Neuron (in vitro differentiated cells): ENCODE data around the gene MRPL22.
"Not testable (repeated sequence)": the region's sequence is repeated elsewhere in the genome, so short reads cannot be mapped to it uniquely, and the experiment has no call there.

Source experiments
- H2AFZ ChIP-seq: one replicate; pipeline ENCODE4 v1.6.1; 2013; ENCODE audit warnings: low read depth, mild to moderate bottlenecking, inconsistent platforms, low read length, moderate library complexity
- H3K27me3 ChIP-seq: one replicate; pipeline ENCODE4 v1.6.1; 2013; ENCODE audit warnings: low read length; ENCODE audit not compliant: insufficient read depth
- H3K36me3 ChIP-seq: one replicate; pipeline ENCODE4 v1.6.1; 2013; ENCODE audit warnings: low read length; ENCODE audit not compliant: insufficient read depth
- H3K4me1 ChIP-seq: one replicate; pipeline ENCODE4 v1.6.1; 2013; ENCODE audit warnings: low read length; ENCODE audit not compliant: insufficient read depth
- H3K4me3 ChIP-seq: 2 replicates; pipeline ENCODE4 v1.5.1; 2013; ENCODE audit warnings: mild to moderate bottlenecking, low read length, moderate library complexity
- H3K9me3 ChIP-seq: one replicate; pipeline ENCODE4 v1.6.1; 2013; ENCODE audit warnings: low read length

MRPL22 gene

GRCh38 chr5:154940772-154941620, at the start of gene MRPL22:
MRPL22 (plus strand) TSS chr5:154941073; CDS start chr5:154941111, 38 bp downstream.
- H2AFZ ChIP-seq, result peak within 1 kb of the TSS; percentile 82
- H3K4me1 ChIP-seq, result peaks cover 26% of the 10 kb centered on the region
- H3K9me3 ChIP-seq, result no peaks in the 10 kb centered on the region
- H3K27me3 ChIP-seq, result no peaks in the 10 kb centered on the region
- no peaks in the 10 kb centered on the region for H3K36me3 ChIP-seq
- H3K4me3 ChIP-seq, result peak within 1 kb of the TSS; percentile 90

GRCh38 chr5:154892369-154892771, 48.5 kb upstream of the MRPL22 start:
- Histone ChIP-seq H3K4me1 (no peaks in the 10 kb centered on the region), H2AFZ (no peak overlapping the region), H3K9me3 (peaks cover 3% of the 10 kb centered on the region), H3K27me3 (no peaks in the 10 kb centered on the region), H3K36me3 (peaks cover 84% of the 10 kb centered on the region), H3K4me3 (no peak overlapping the region)

GRCh38 chr5:154893381-154893780, 47.5 kb upstream of the MRPL22 start:
- Histone ChIP-seq H3K27me3 (no peaks in the 10 kb centered on the region), H3K4me3 (no peak overlapping the region), H3K36me3 (peaks cover 84% of the 10 kb centered on the region), H3K9me3 (peaks cover 3% of the 10 kb centered on the region), H2AFZ (no peak overlapping the region), H3K4me1 (no peaks in the 10 kb centered on the region)

- H3K36me3 ChIP-seq, result peaks cover 85% of the 10 kb centered on the region
- H3K4me3 ChIP-seq, result no peak overlapping the region
- H3K27me3 ChIP-seq, result no peaks in the 10 kb centered on the region
- peaks cover 3% of the 10 kb centered on the region for H3K9me3 ChIP-seq
- H3K4me1 ChIP-seq, result no peaks in the 10 kb centered on the region
- no peak overlapping the region for H2AFZ ChIP-seq
These were observed 45.0 kb upstream of the MRPL22 start for GRCh38 chr5:154895606-154896561.

GRCh38 chr5:154896562-154897165, 44.2 kb upstream of the MRPL22 start:
- peaks cover 3% of the 10 kb centered on the region for H3K9me3 ChIP-seq
- no peaks in the 10 kb centered on the region for H3K4me1 ChIP-seq
- no peak overlapping the region for H3K4me3 ChIP-seq
- no peak overlapping the region for H2AFZ ChIP-seq
- peaks cover 85% of the 10 kb centered on the region for H3K36me3 ChIP-seq
- no peaks in the 10 kb centered on the region for H3K27me3 ChIP-seq

GRCh38 chr5:154898210-154898609, 42.7 kb upstream of the MRPL22 start:
- Histone ChIP-seq H3K9me3 (no peaks in the 10 kb centered on the region), H3K27me3 (no peaks in the 10 kb centered on the region), H3K36me3 (peaks cover 88% of the 10 kb centered on the region), H2AFZ (no peak overlapping the region), H3K4me3 (no peak overlapping the region), H3K4me1 (no peaks in the 10 kb centered on the region)

- Histone ChIP-seq H3K9me3 (no peaks in the 10 kb centered on the region), H3K4me1 (no peaks in the 10 kb centered on the region), H3K27me3 (no peaks in the 10 kb centered on the region), H2AFZ (no peak overlapping the region), H3K36me3 (peaks cover 89% of the 10 kb centered on the region), H3K4me3 (no peak overlapping the region)
These were observed 41.6 kb upstream of the MRPL22 start for GRCh38 chr5:154899151-154899816.

- H3K9me3 ChIP-seq, result no peaks in the 10 kb centered on the region
- H3K36me3 ChIP-seq, result peaks cover 92% of the 10 kb centered on the region
- no peaks in the 10 kb centered on the region for H3K27me3 ChIP-seq
- no peak overlapping the region for H2AFZ ChIP-seq
- no peak overlapping the region for H3K4me3 ChIP-seq
- no peaks in the 10 kb centered on the region for H3K4me1 ChIP-seq
These were observed 40.8 kb upstream of the MRPL22 start for GRCh38 chr5:154900066-154900465.

GRCh38 chr5:154901276-154901675, 39.6 kb upstream of the MRPL22 start:
- Histone ChIP-seq H3K36me3 (peaks cover 87% of the 10 kb centered on the region), H3K9me3 (no peaks in the 10 kb centered on the region)

GRCh38 chr5:154901913-154902312, 39.0 kb upstream of the MRPL22 start:
- no peaks in the 10 kb centered on the region for H3K4me1 ChIP-seq
- H3K4me3 ChIP-seq, result no peak overlapping the region
- no peak overlapping the region for H2AFZ ChIP-seq
- peaks cover 86% of the 10 kb centered on the region for H3K36me3 ChIP-seq
- no peaks in the 10 kb centered on the region for H3K9me3 ChIP-seq
- no peaks in the 10 kb centered on the region for H3K27me3 ChIP-seq

More at GRCh38 chr5:154901276-154901675, 39.6 kb upstream of the MRPL22 start:
- no peak overlapping the region for H3K4me3 ChIP-seq
- no peak overlapping the region for H2AFZ ChIP-seq
- no peaks in the 10 kb centered on the region for H3K4me1 ChIP-seq
- no peaks in the 10 kb centered on the region for H3K27me3 ChIP-seq

GRCh38 chr5:154905601-154906000, 35.3 kb upstream of the MRPL22 start:
- H3K9me3 ChIP-seq, H3K27me3 ChIP-seq, H3K4me1 ChIP-seq, H2AFZ ChIP-seq, H3K4me3 ChIP-seq: not testable (repeated sequence)
- peaks cover 80% of the 10 kb centered on the region for H3K36me3 ChIP-seq

- H3K36me3 ChIP-seq, result peaks cover 72% of the 10 kb centered on the region
- H3K9me3 ChIP-seq, result no peaks in the 10 kb centered on the region
These were observed 24.0 kb upstream of the MRPL22 start for GRCh38 chr5:154916874-154917273.

More at GRCh38 chr5:154916874-154917273, 24.0 kb upstream of the MRPL22 start:
- Histone ChIP-seq H3K4me1 (no peaks in the 10 kb centered on the region), H2AFZ (no peak overlapping the region), H3K27me3 (no peaks in the 10 kb centered on the region), H3K4me3 (no peak overlapping the region)
